AG09309 (cell line): ENCODE measurements around the gene NHS.

Source experiments
- DNase-seq: peaks from one replicate; pipeline ENCODE4 v3.0.0-alpha.2; 2010; ENCODE audit warnings: low read depth
- H3K4me3 ChIP-seq: 2 replicates; pipeline ENCODE4 v1.5.1; 2011; ENCODE audit warnings: mild to moderate bottlenecking, low read depth, low read length, moderate library complexity; ENCODE audit not compliant: control insufficient read depth
- CTCF ChIP-seq: IDR thresholded peaks from 2 replicates; pipeline ENCODE4 v1.5.1; 2011; ENCODE audit warnings: mild to moderate bottlenecking, low read depth, low read length, inconsistent platforms; ENCODE audit not compliant: insufficient read depth, control insufficient read depth; ENCODE audit errors: missing control alignments

NHS gene

GRCh38 chrX:17397074-17397473, 22.1 kb downstream of the NHS start:
- TF ChIP-seq CTCF: no peak
- H3K4me3 ChIP-seq: no peak overlapping the region
- no peak for DNase-seq

GRCh38 chrX:17403189-17403691, 28.2 kb downstream of the NHS start:
- H3K4me3 ChIP-seq: no peak overlapping the region
- no peak for DNase-seq
- no peak for TF ChIP-seq CTCF

- no peak overlapping the region for H3K4me3 ChIP-seq
- no peak for DNase-seq
- TF ChIP-seq CTCF: no peak
Observed at GRCh38 chrX:17403972-17404371, 29.0 kb downstream of the NHS start.

GRCh38 chrX:17405225-17405969, 30.4 kb downstream of the NHS start:
- H3K4me3 ChIP-seq: no peak overlapping the region
- no peak for TF ChIP-seq CTCF
- DNase-seq: no peak

- no peak for DNase-seq
- H3K4me3 ChIP-seq: no peak overlapping the region
- no peak for TF ChIP-seq CTCF
Observed at GRCh38 chrX:17409566-17410290, 34.7 kb downstream of the NHS start.

- no peak for TF ChIP-seq CTCF
- H3K4me3 ChIP-seq: no peak overlapping the region
- no peak for DNase-seq
Observed at GRCh38 chrX:17410651-17411050, 35.7 kb downstream of the NHS start.
